NCI-H226 (cell line): Measurements from ENCODE around the gene FOXD3.

ENCODE experiments used
- DNase-seq: peaks from one replicate; pipeline ENCODE4 v3.0.0-alpha.2; 2015

FOXD3 gene

GRCh38 chr1:63322114-63322943 is at the start of gene FOXD3:
Gene FOXD3 (plus strand): TSS chr1:63322567. CDS start chr1:63323059, 492 bp downstream.
- peak; percentile 9 for DNase-seq

GRCh38 chr1:63272811-63273210 is 49.6 kb upstream of the FOXD3 start:
- no peak for DNase-seq

- DNase-seq = no peak
Measured at GRCh38 chr1:63274371-63274770, 48.0 kb upstream of the FOXD3 start.

DNA sequence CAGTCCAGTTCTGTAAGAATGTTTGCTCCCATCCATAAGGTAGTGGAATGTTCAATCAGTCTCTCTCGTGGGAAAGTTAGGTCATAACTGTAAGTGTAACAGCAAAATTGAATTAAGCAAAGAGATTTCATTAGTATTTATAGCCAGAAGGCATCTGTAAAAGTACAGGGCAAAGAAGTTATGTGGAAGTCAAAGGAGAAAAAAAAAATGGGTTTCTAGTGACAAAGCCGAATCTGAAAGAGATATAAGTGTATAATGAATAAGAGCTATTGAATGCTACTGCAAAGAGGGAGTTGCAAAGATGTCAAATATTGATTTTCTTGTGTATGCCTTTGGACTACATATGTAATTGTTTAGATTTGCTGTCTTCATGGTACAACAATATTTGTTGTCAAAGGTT is 47.4 kb upstream of the FOXD3 start:
- no peak for DNase-seq

- no peak for DNase-seq
Measured at GRCh38 chr1:63276624-63277023, 45.7 kb upstream of the FOXD3 start.

- no peak for DNase-seq
Measured at GRCh38 chr1:63277195-63278192, 44.9 kb upstream of the FOXD3 start.

DNA sequence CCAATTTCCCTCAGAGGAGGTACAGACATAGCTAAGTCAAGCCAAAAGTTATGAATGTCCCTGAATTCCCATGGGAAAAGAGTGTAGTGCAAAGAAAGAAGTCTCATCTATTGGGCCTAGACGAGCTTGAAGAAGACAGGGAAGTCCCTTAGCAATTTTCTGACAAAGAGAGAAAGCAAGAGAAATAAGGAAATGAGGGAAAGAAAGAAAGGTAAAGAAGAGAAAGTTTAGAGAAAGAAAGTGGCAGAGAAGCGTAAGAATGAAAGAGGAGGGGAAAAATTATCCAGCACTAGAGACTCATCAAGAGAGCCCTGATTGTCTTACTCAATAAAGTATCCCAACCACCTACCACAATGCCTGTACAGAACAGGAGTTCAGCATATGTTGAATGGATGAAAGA is 40.6 kb upstream of the FOXD3 start:
- no peak for DNase-seq

DNA sequence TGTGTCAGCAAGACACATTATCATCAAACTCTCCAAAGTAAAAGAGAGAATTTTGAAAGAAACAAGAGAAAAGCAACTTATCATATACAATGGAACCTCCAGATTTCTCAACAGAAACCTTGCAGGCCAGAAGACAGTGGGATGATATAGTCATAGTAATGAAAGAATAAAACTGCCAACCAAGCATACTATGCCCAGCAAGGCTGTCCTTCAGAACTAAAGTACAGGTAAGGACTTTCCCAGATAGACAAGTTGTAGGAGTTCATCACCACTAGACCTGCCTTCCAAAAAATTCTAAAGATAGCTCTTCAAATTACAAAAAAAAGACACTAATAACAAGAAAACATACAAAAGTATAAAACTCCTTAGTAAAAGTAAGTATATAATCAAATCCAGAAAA is 33.2 kb upstream of the FOXD3 start:
- DNase-seq = no peak

GRCh38 chr1:63294803-63295594 is 27.4 kb upstream of the FOXD3 start:
- no peak for DNase-seq

DNA sequence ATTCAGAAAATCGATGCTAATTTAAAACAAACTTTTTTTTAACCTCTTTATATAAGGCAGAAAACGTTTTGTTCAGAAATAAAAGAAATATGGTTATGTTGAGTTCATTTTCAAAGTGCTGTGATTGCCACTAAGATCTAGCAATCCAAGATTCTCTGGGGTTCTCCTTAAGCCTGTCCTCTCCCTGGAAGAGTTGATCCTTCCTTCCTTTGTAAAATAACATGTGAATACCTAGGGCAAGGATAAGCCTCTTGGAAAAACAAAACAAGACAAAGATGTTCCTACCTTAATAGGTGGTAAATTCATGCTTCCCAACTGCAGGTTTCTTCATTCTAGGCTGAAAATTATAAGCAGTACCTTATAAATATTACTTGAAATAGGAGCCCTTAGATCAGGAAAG is 18.0 kb upstream of the FOXD3 start:
- no peak for DNase-seq

- DNase-seq = no peak
Measured at GRCh38 chr1:63305043-63305442, 17.3 kb upstream of the FOXD3 start.

DNA sequence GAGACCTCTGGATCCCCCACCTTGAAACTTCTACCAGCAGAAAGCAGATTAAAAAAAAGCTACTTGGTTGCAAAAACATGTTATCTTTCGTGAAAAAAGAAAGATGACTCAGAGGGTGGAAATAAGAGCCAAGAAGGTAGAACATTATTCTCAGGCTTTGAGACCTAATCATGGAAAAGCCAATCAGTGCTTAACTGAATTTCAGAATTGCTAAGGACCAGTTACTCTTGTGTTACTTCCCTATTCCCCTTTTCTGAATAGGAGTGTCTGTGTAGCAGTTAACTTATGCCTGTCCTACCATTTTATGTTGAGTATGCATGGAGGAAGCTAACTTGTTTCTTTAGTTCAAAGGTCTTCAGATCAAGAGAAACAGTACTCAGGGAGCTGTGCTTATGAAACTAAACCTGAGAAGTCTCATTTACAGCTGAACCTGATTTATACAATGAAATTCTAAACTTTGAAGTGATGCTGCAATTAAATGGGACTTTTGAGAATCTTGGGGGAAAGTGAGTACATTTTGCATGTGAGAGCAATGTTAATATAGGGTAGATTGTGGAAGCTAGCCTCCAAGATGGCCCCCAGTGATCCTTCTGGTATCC is 15.1 kb upstream of the FOXD3 start:
- DNase-seq = no peak

DNA sequence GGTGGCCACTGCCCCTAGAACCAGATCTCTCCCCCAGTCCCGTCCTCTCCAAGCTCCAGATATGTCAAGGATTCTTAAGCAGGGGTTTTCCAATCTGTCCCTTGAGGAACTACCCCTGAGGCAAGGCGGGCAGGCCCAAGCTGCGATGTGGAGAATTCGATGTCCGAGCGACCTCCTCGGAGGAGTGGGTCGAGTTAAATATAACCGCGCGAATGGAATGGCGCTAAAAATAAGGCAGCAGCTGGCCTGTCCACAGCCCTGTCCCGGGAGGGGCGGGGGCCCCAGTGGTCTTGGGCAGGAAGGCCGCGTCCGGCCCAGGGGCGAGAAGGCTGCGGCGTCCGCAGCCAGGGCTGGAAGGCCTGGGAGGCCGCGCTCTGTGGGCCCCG is 5.8 kb upstream of the FOXD3 start:
- DNase-seq = no peak

DNA sequence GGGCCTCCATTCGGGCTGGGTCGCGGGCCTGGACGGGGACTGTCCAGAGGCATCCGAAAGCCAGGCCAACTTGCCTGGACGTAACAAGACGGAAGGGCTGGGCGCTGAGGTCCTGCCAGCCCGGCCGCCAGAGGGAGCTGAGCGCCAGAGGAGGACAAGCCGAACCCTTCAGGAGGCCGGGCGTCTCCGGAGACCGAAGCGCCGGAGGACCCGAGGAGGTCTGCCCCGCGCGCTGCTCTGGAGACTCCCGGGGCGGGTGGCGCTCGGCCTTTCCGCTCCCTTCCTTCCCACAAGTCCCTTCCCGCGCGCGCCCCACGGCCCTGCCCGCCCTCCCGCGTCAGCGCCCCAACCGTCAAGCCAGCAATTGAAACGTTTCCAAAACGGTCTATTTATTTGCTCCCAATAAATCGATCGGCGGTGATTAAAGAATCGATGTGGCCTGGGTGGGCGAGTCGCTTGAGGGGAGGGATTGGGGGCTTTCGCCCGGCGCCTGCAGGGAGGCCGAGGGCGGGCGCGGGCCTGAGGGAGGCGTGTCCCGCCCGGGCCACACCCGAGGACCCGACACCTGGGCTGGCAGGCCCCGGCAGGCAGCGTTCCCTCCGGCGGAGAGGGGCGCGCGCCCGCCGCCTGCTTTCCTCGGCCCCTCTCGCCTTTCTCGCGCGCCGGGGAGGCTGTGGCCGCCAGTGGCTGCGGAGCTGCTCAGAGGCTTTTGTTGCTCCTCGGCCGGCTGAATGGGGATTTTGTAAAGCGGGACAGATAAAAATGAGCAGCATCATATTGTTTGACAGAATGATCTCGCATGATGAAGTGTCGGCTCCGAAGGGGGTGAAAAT is 5.2 kb upstream of the FOXD3 start:
- no peak for DNase-seq

DNA sequence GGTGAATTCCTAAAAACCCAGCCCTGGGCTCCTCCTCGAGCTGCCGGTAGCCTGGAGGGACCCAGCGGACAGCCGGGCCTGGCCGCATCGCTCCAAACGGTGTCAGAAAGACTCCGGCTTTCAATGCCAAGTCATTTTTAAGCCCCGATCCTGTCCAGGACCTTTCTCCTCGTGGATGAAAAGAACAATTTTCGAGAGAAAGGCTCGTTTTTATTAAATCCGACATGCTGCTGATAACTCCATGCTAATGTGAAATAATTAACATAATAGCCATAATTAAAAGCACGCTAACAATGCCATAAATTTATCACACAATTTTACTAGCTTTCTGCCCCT is 4.6 kb upstream of the FOXD3 start:
- DNase-seq = no peak

- DNase-seq = no peak
Measured at GRCh38 chr1:63318201-63318979, 4.0 kb upstream of the FOXD3 start.

- DNase-seq = no peak
Measured at GRCh38 chr1:63319046-63320021, 3.0 kb upstream of the FOXD3 start.

- DNase-seq = no peak
Measured at GRCh38 chr1:63320022-63320721, 2.2 kb upstream of the FOXD3 start.
